Hippocampal formation (tissue), 2 donors: ENCODE data around the gene KCTD2.

Experiments
- DNase-seq, 2 donors: peaks; one replicate each; lab custom pipeline; 2025; lab: John Stamatoyannopoulos, UW

The KCTD2 gene

GRCh38 chr17:75098861-75099260, 51.8 kb downstream of the KCTD2 start:
- no peak for DNase-seq

- DNase-seq, result no peak
Measured at GRCh38 chr17:75099881-75100595, 53.0 kb downstream of the KCTD2 start.

- DNase-seq, result no peak
Measured at GRCh38 chr17:75102385-75102821, 55.4 kb downstream of the KCTD2 start.

- no peak for DNase-seq
Measured at GRCh38 chr17:75103601-75104554, 56.9 kb downstream of the KCTD2 start.

GRCh38 chr17:75105126-75106080, 58.4 kb downstream of the KCTD2 start:
- DNase-seq, result no peak

- DNase-seq, result no peak
Measured at GRCh38 chr17:75108193-75108592, 61.2 kb downstream of the KCTD2 start.

GRCh38 chr17:75109046-75109406, 62.0 kb downstream of the KCTD2 start:
- no peak for DNase-seq

- DNase-seq, result peak; percentile 68 to 82
Measured at GRCh38 chr17:75109407-75110233, 62.6 kb downstream of the KCTD2 start, which contains the start of gene ARMC7. Gene ARMC7 (plus strand): TSS chr17:75109969. CDS start chr17:75110289, 320 bp downstream.

GRCh38 chr17:75110234-75110937, 63.4 kb downstream of the KCTD2 start:
- no peak for DNase-seq

- DNase-seq, result no peak
Measured at GRCh38 chr17:75111777-75112335, 64.8 kb downstream of the KCTD2 start.

GRCh38 chr17:75113798-75114551, 67.0 kb downstream of the KCTD2 start:
- peak; percentile 86 for DNase-seq

GRCh38 chr17:75114552-75115314, 67.7 kb downstream of the KCTD2 start:
- no peak for DNase-seq
